Raji (cell line): ENCODE measurements around the gene CHRD.

Experiments
- POLR2A ChIP-seq: IDR thresholded peaks from 2 replicates; pipeline ENCODE4 v1.6.1; 2011; ENCODE audit warnings: low read depth, low read length, control low read depth; ENCODE audit not compliant: insufficient read depth

The CHRD gene

GRCh38 chr3:184381261-184382224 is 1.7 kb downstream of the CHRD start:
- TF ChIP-seq POLR2A, result no peak

GRCh38 chr3:184382326-184383032 is 2.6 kb downstream of the CHRD start:
- no peak for TF ChIP-seq POLR2A

- no peak for TF ChIP-seq POLR2A
These were observed 3.3 kb downstream of the CHRD start for GRCh38 chr3:184383033-184383740.

GRCh38 chr3:184384342-184384741 is 4.5 kb downstream of the CHRD start:
- TF ChIP-seq POLR2A, result no peak

DNA sequence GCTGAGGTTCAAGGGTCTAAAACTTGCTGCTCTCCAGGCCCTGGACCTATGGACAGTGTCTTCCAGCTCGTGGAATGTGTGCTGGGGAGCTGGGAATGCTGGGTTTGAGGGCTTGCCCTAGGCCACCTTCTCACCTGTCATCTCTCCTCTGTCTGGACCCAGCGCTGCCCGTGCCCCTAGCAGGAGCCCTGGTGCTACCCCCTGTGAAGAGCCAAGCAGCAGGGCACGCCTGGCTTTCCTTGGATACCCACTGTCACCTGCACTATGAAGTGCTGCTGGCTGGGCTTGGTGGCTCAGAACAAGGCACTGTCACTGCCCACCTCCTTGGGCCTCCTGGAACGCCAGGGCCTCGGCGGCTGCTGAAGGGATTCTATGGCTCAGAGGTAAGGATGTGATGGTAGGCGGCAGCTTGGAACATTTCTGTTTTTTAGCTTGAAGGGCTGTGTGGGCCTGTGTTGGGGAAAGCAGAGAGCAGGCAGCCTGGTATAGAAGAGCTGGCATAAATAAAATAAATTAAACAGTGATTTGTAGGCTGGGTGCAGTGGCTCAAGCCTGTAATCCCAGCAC is 5.1 kb downstream of the CHRD start:
- no peak for TF ChIP-seq POLR2A

DNA sequence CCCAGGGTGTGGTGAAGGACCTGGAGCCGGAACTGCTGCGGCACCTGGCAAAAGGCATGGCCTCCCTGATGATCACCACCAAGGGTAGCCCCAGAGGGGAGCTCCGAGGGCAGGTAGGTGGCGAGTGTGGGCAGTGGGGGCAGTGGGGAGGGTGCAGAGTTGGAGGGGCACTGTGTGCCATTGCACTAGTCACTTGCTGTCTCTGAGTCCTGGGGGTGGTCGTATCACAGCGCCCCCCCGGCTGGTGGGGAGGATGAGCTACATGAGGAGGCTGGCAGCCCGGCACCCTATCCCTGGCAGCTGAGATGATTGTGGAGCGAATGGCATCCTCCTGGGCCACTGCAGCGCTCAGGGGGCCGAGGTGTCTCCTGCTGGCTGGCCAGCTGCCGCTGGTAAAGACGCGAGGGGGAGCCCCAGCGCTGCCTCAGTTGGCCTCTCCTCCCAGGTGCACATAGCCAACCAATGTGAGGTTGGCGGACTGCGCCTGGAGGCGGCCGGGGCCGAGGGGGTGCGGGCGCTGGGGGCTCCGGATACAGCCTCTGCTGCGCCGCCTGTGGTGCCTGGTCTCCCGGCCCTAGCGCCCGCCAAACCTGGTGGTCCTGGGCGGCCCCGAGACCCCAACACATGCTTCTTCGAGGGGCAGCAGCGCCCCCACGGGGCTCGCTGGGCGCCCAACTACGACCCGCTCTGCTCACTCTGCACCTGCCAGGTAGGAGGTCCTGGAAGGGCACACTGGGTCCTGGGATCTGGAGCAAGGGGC is 6.4 kb downstream of the CHRD start:
- no peak for TF ChIP-seq POLR2A

GRCh38 chr3:184387174-184387714 is 7.4 kb downstream of the CHRD start:
- TF ChIP-seq POLR2A, result no peak

GRCh38 chr3:184388164-184388935 is 8.5 kb downstream of the CHRD start:
- no peak for TF ChIP-seq POLR2A

DNA sequence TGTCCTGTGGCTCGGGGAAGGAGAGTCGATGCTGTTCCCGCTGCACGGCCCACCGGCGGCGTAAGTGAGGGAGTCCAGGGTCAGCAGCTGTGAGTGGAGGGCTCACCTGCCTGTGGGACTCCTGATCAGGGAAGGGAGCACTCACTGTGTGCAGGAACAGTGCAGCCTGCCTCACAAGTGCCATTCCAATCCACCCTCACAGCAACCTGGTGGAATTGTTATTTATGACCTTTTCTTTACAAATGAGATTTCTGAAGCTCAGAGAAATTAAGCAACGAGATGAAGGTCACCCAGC is 9.0 kb downstream of the CHRD start:
- no peak for TF ChIP-seq POLR2A

GRCh38 chr3:184389384-184389783 is 9.5 kb downstream of the CHRD start:
- TF ChIP-seq POLR2A, result no peak

- no peak for TF ChIP-seq POLR2A
These were observed 10.2 kb downstream of the CHRD start for GRCh38 chr3:184389935-184390528.

DNA sequence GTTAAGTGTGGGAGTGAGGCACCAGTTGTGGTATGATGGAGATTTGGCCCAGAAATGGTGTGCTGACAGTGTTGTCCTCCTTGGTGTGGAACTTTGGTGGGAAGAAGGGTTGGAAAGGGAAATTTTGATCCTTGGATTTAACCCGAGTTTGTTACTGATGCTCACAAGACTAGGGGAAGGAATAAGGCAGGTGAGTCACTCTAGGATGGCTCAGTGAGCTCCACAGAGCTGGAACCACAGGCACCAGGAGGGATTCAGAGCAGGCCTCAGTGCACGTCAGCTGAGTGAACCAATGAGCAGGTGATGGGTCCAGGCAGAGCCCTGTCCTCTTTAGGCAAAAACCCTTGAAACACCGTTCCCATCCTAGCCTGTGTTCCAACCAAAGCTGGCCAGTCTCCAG is 11.4 kb downstream of the CHRD start:
- TF ChIP-seq POLR2A, result no peak

DNA sequence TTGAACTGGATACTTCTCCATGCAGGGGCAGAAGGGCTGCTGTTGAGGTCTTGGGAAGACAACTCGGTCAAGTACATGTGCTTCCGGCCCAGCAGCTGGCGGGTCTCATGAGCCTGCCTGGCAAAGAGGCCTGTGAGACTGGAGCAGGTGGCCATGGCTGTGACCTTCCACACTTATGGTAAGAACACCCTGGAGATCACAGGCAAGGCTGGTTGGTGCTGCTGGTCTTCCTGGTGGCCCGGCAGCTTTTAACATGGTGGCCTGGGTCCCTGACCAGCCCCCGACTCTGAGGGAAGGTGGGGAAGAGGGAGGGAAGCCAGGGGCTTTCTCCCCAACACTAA is 15.4 kb downstream of the CHRD start:
- TF ChIP-seq POLR2A, result no peak
